Karpas-422 (cell line): ENCODE results near the gene ATXN1L. TPM values are rescaled to one million over a fixed set of nuclear protein-coding genes. Genes with fewer than 3 reads are reported as not detected.
"Not testable (repeated sequence)": the region's sequence is repeated elsewhere in the genome, so short reads cannot be mapped to it uniquely, and the experiment has no call there.

Experiments used
- DNase-seq: peaks from one replicate; pipeline ENCODE4 v3.0.0-alpha.2; 2015
- H2AFZ ChIP-seq: fragments of 200-600 bp; sonication (generic); 2 replicates; pipeline ENCODE4 v1.6.1; 2014; ENCODE audit warnings: antibody characterized with exemption, low read length, mixed read lengths
- H3K27ac ChIP-seq: fragments of 200-600 bp; sonication (generic); 2 replicates; pipeline ENCODE4 v1.5.1; 2014; ENCODE audit warnings: mild to moderate bottlenecking, low read length, moderate library complexity
- H3K27me3 ChIP-seq: fragments of 200-600 bp; sonication (generic); 2 replicates; pipeline ENCODE4 v1.6.1; 2014; ENCODE audit warnings: low read length, mixed read lengths
- H3K36me3 ChIP-seq: fragments of 200-600 bp; sonication (generic); 2 replicates; pipeline ENCODE4 v1.6.1; 2014; ENCODE audit warnings: low read length, mixed read lengths; ENCODE audit not compliant: insufficient read depth
- H3K4me1 ChIP-seq: fragments of 200-600 bp; sonication (generic); 2 replicates; pipeline ENCODE4 v1.6.1; 2014; ENCODE audit warnings: mild to moderate bottlenecking, low read length, mixed read lengths
- H3K4me2 ChIP-seq: fragments of 200-600 bp; sonication (generic); 2 replicates; pipeline ENCODE4 v1.6.1; 2014; ENCODE audit warnings: low read length, low read depth, mild to moderate bottlenecking; ENCODE audit not compliant: poor library complexity, severe bottlenecking
- H3K4me3 ChIP-seq: fragments of 200-600 bp; sonication (generic); 2 replicates; pipeline ENCODE4 v1.5.1; 2014; ENCODE audit warnings: mild to moderate bottlenecking, antibody characterized with exemption, low read length, mixed read lengths
- H3K79me2 ChIP-seq: fragments of 200-600 bp; sonication (generic); 2 replicates; pipeline ENCODE4 v1.6.1; 2014; ENCODE audit warnings: mild to moderate bottlenecking, low read length, mixed read lengths
- H3K9ac ChIP-seq: fragments of 200-600 bp; sonication (generic); 2 replicates; pipeline ENCODE4 v1.6.0; 2014; ENCODE audit warnings: low read length
- H3K9me2 ChIP-seq: fragments of 200-600 bp; sonication (generic), shearing (Covaris generic); replicated peaks from 2 replicates; pipeline ENCODE4 v1.6.0; 2014; ENCODE audit warnings: mild to moderate bottlenecking, low read length, moderate library complexity; ENCODE audit not compliant: insufficient read depth
- H3K9me3 ChIP-seq: fragments of 300-700, 200-600 bp; sonication (generic); 2 replicates; pipeline ENCODE4 v1.6.1; 2014; ENCODE audit warnings: low read length, mixed read lengths
- H4K20me1 ChIP-seq: fragments of 200-600 bp; sonication (generic); 2 replicates; pipeline ENCODE4 v1.6.1; 2014; ENCODE audit warnings: mild to moderate bottlenecking, antibody characterized with exemption, low read length, low read depth; ENCODE audit not compliant: insufficient read depth
- total RNA-seq: library from RNA; depleted of rRNA; stranded (reverse); fragments of >200 nt; shearing (Covaris generic); gene quantifications from 2 replicates; pipeline ENCODE4 v1.2.3, GENCODE V29; 2014; ENCODE audit warnings: low replicate concordance

Gene ATXN1L
- total RNA-seq, 1 experiment from 2014 or later: 15.1 TPM

- H3K79me2 ChIP-seq, H3K4me3 ChIP-seq, H3K36me3 ChIP-seq, DNase-seq, H4K20me1 ChIP-seq, H3K27me3 ChIP-seq, H3K9me3 ChIP-seq, H3K27ac ChIP-seq, H3K9me2 ChIP-seq: not testable (repeated sequence)
- H2AFZ ChIP-seq: peak overlapping the region; percentile 44
- peak overlapping the region; percentile 3 for H3K4me2 ChIP-seq
- peak overlapping the region; percentile 6; the same call in 1 of the 2 replicates for H3K9ac ChIP-seq
- H3K4me1 ChIP-seq: peaks cover 23% of the 10 kb centered on the region
These were observed 28.6 kb upstream of the ATXN1L start for GRCh38 chr16:71817155-71817500.

- Histone ChIP-seq H3K36me3 (no peaks in the 10 kb centered on the region), H4K20me1 (no peaks in the 10 kb centered on the region), H3K4me3 (no peak overlapping the region), H3K27ac (no peak overlapping the region), H3K9me2 (no peaks in the 10 kb centered on the region), H3K79me2 (no peaks in the 10 kb centered on the region), H3K4me1 (no peaks in the 10 kb centered on the region), H2AFZ (no peak overlapping the region), H3K4me2 (no peak overlapping the region), H3K27me3 (no peaks in the 10 kb centered on the region), H3K9me3 (no peaks in the 10 kb centered on the region), H3K9ac (no peak overlapping the region)
- DNase-seq: no peak
These were observed 19.2 kb upstream of the ATXN1L start for GRCh38 chr16:71826533-71827017.

DNA sequence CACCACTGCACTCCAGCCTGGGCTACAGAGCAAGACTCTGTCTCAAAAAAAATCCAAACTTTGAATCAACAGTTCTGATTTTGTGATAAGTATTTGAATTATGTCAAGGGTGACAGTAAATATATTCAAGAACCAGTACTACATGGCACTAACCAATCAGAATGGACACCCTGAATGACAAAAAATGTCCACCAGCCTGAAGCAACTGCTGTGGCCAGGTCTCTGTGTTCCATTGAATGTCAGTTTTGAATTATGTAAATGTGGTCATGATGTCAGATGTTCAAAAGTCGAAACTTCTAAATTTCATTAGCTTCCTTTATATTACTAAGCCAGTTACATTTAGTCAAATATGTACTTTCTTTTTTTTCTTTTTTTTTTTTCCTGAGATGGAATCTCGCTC lies 15.4 kb upstream of the ATXN1L start:
- no peak overlapping the region for H3K9ac ChIP-seq
- no peak overlapping the region for H3K4me3 ChIP-seq
- no peaks in the 10 kb centered on the region for H3K79me2 ChIP-seq
- H4K20me1 ChIP-seq: no peaks in the 10 kb centered on the region
- no peaks in the 10 kb centered on the region for H3K36me3 ChIP-seq
- no peaks in the 10 kb centered on the region for H3K27me3 ChIP-seq
- no peak overlapping the region for H3K27ac ChIP-seq
- no peak for DNase-seq
- H3K4me2 ChIP-seq: no peak overlapping the region
- no peaks in the 10 kb centered on the region for H3K4me1 ChIP-seq
- no peaks in the 10 kb centered on the region for H3K9me3 ChIP-seq
- no peak overlapping the region for H2AFZ ChIP-seq
- H3K9me2 ChIP-seq: no peaks in the 10 kb centered on the region

DNA sequence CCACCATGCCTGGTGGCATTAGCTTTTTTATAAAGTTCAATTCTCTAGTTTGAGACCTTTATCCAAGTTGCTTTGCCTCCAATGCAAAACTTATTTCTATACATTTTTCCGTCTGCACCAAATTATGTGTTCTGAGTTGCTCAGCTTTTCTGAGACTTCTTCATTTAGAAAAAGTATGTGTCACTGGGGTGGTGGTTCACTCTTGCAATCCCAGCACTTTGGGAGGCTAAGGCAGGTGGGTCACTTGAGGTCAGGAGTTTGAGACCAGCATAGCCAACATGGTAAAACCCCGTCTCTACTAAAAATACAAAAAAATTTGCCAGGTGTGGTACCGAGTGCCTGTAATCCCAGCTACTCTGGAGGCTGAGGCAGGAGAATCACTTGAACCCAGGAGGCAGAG lies 14.1 kb upstream of the ATXN1L start:
- not testable (repeated sequence) for H4K20me1 ChIP-seq, H3K9me3 ChIP-seq, H3K27ac ChIP-seq, H3K36me3 ChIP-seq, DNase-seq, H3K4me3 ChIP-seq, H3K4me2 ChIP-seq, H2AFZ ChIP-seq, H3K9me2 ChIP-seq, H3K27me3 ChIP-seq, H3K79me2 ChIP-seq, H3K9ac ChIP-seq, H3K4me1 ChIP-seq

DNA sequence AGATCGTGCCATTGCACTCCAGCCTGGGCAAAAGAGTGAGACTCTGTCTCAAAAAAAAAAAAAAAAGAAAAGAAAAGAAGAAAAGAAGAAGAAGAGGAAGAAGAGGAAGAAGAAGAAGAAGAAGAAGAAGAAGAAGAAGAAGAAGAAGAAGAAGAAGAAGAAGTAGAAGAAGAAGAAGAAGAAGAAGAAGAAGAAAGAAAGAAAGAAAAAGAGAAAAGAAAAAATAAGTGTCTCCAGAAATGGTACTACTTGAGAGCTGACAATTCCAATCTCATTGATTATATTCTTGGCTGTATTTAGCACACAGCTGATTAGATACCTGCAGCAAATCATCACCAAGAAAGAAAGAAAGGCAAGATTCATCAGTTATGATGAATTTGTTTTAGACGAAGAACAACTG lies 13.7 kb upstream of the ATXN1L start:
- not testable (repeated sequence) for H3K4me1 ChIP-seq, H3K4me2 ChIP-seq, H3K27me3 ChIP-seq, H3K9me3 ChIP-seq, H3K9ac ChIP-seq, H2AFZ ChIP-seq, H3K79me2 ChIP-seq, DNase-seq, H4K20me1 ChIP-seq, H3K36me3 ChIP-seq, H3K9me2 ChIP-seq, H3K4me3 ChIP-seq, H3K27ac ChIP-seq

DNA sequence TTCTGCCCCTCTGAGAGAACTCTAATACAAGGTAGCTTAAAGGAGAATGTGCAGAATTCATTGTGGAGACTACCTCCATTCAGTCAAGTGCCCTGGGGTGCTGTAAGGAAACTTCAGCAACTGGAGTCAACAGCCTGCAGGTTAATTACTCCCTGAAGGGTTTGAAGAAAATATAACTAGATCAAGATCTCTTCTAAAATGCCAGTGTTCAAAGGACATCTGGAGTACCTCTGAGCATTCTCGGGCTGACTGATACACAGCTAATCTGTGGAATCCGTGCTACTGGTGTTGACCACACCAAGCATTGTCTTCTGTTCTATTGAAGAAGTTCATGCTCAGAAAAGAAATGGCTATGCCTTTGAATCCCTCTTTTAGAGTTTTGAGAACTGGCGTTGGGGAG lies 11.5 kb upstream of the ATXN1L start:
- H3K4me3 ChIP-seq: no peak overlapping the region
- H3K9me3 ChIP-seq: no peaks in the 10 kb centered on the region
- no peak overlapping the region for H3K9ac ChIP-seq
- no peaks in the 10 kb centered on the region for H3K79me2 ChIP-seq
- no peaks in the 10 kb centered on the region for H3K27me3 ChIP-seq
- no peak overlapping the region for H3K27ac ChIP-seq
- no peak overlapping the region for H2AFZ ChIP-seq
- H3K4me1 ChIP-seq: no peaks in the 10 kb centered on the region
- no peak for DNase-seq
- H3K9me2 ChIP-seq: no peaks in the 10 kb centered on the region
- no peak overlapping the region for H3K4me2 ChIP-seq
- no peaks in the 10 kb centered on the region for H4K20me1 ChIP-seq
- H3K36me3 ChIP-seq: no peaks in the 10 kb centered on the region

GRCh38 chr16:71837150-71837549 lies 8.6 kb upstream of the ATXN1L start:
- no peak overlapping the region for H3K9ac ChIP-seq
- H2AFZ ChIP-seq: no peak overlapping the region
- DNase-seq: no peak
- H3K27me3 ChIP-seq: no peaks in the 10 kb centered on the region
- no peak overlapping the region for H3K4me2 ChIP-seq
- H3K9me3 ChIP-seq: no peaks in the 10 kb centered on the region
- no peak overlapping the region for H3K4me3 ChIP-seq
- no peaks in the 10 kb centered on the region for H3K36me3 ChIP-seq
- no peaks in the 10 kb centered on the region for H3K4me1 ChIP-seq
- H4K20me1 ChIP-seq: no peaks in the 10 kb centered on the region
- no peak overlapping the region for H3K27ac ChIP-seq
- H3K9me2 ChIP-seq: no peaks in the 10 kb centered on the region
- no peaks in the 10 kb centered on the region for H3K79me2 ChIP-seq

- no peaks in the 10 kb centered on the region for H3K9me3 ChIP-seq
- no peak overlapping the region for H2AFZ ChIP-seq
- no peaks in the 10 kb centered on the region for H3K36me3 ChIP-seq
These were observed 5.7 kb upstream of the ATXN1L start for GRCh38 chr16:71840052-71840451.

GRCh38 chr16:71843572-71843971 lies 2.2 kb upstream of the ATXN1L start:
- Histone ChIP-seq H3K9me2 (no peaks in the 10 kb centered on the region), H3K27me3 (no peaks in the 10 kb centered on the region), H2AFZ (no peak overlapping the region), H3K4me1 (peaks cover 20% of the 10 kb centered on the region), H3K4me3 (no peak overlapping the region), H3K9ac (no peak overlapping the region), H3K4me2 (no peak overlapping the region), H4K20me1 (peaks cover 12% of the 10 kb centered on the region; the same call in 1 of the 2 replicates), H3K36me3 (0 out of 2 replicates have a peak, but pooled peaks cover 7% of the 10 kb centered on the region), H3K79me2 (peaks cover 28% of the 10 kb centered on the region), H3K9me3 (no peaks in the 10 kb centered on the region), H3K27ac (no peak overlapping the region)
- DNase-seq: no peak

More at GRCh38 chr16:71840052-71840451, 5.7 kb upstream of the ATXN1L start:
- Histone ChIP-seq H3K4me2 (no peak overlapping the region), H3K4me1 (peaks cover 3% of the 10 kb centered on the region; the same call in 1 of the 2 replicates), H3K27me3 (no peaks in the 10 kb centered on the region), H3K79me2 (no peaks in the 10 kb centered on the region), H3K4me3 (no peak overlapping the region), H3K9ac (no peak overlapping the region), H4K20me1 (no peaks in the 10 kb centered on the region), H3K27ac (no peak overlapping the region), H3K9me2 (no peaks in the 10 kb centered on the region)
- DNase-seq: no peak
